ENCODE data around the gene FBXO8.

The FBXO8 gene

GRCh38 chr4:174209341-174209740 is 74.1 kb downstream of the FBXO8 start:
- no peak for DNase-seq (ENCODE audit: low read depth in 2 of 2)

- DNase-seq (ENCODE audit: low read depth in 2 of 2): no peak
These were observed 76.1 kb downstream of the FBXO8 start for GRCh38 chr4:174207367-174207766.

GRCh38 chr4:174204164-174204831 is 79.2 kb downstream of the FBXO8 start:
- DNase-seq (ENCODE audit: low read depth in 2 of 2): no peak

- DNase-seq (ENCODE audit: low read depth in 2 of 2): no peak
These were observed 81.6 kb downstream of the FBXO8 start for GRCh38 chr4:174201871-174202270.

- DNase-seq (ENCODE audit: low read depth in 2 of 2): no peak
These were observed 83.7 kb downstream of the FBXO8 start for GRCh38 chr4:174199735-174200134.

GRCh38 chr4:174198828-174199227 is 84.6 kb downstream of the FBXO8 start:
- no peak for DNase-seq (ENCODE audit: low read depth in 2 of 2)

GRCh38 chr4:174198396-174198795 is 85.1 kb downstream of the FBXO8 start:
- DNase-seq (ENCODE audit: low read depth in 2 of 2): no peak

- no peak for DNase-seq (ENCODE audit: low read depth in 2 of 2)
These were observed 89.8 kb downstream of the FBXO8 start for GRCh38 chr4:174193438-174194374.

GRCh38 chr4:174192943-174193342 is 90.5 kb downstream of the FBXO8 start:
- DNase-seq (ENCODE audit: low read depth in 2 of 2): no peak

GRCh38 chr4:174190832-174191500 is 92.5 kb downstream of the FBXO8 start:
- no peak for DNase-seq (ENCODE audit: low read depth in 2 of 2)

GRCh38 chr4:174189392-174190015 is 94.0 kb downstream of the FBXO8 start:
- no peak for DNase-seq (ENCODE audit: low read depth in 2 of 2)

All from stimulated activated CD8-positive, alpha-beta memory T cell treated with anti-CD3 and anti-CD28 coated beads, Interleukin-7, amount 100 ng/mL, for 4 hours (primary cell).